OCI-LY7 (cell line): Measurements from ENCODE around the gene COL8A2. TPM values are rescaled to one million over a fixed set of nuclear protein-coding genes. Genes with fewer than 3 reads are reported as not detected.

ENCODE experiments used
- BruUV-seq: library from RNA; stranded (reverse); fragments of 400-500 nt; replicated peaks from 2 replicates; lab custom pipeline; 2021; lab: Mats Ljungman, UMichigan
- CTCF ChIA-PET: fragments of 300-600 bp; sonication (Branson Sonifier 250); formaldehyde crosslinking; loops from one replicate; lab custom pipeline; 2022; ENCODE audit warnings: antibody characterized with exemption; ENCODE audit not compliant: unreplicated experiment; lab: Charles Lee
- POLR2A ChIA-PET: fragments of 300-600 bp; sonication (Branson Sonifier 250); formaldehyde crosslinking; loops from one replicate; lab custom pipeline; 2022; ENCODE audit warnings: antibody characterized with exemption; lab: Charles Lee
- DNase-seq: peaks from one replicate; pipeline ENCODE4 v3.0.0-alpha.2; 2015; ENCODE audit warnings: low spot score
- H2AFZ ChIP-seq: fragments of 200-600 bp; sonication (generic), shearing (Covaris generic); 2 replicates; pipeline ENCODE4 v1.6.1; 2014; ENCODE audit warnings: mild to moderate bottlenecking, antibody characterized with exemption, low read length, moderate library complexity
- H3K27ac ChIP-seq: fragments of 200-600 bp; sonication (generic); 2 replicates; pipeline ENCODE4 v1.5.1; 2014; ENCODE audit warnings: mixed run types, low read depth, mild to moderate bottlenecking, moderate library complexity, low read length, inconsistent platforms; ENCODE audit not compliant: poor library complexity, severe bottlenecking
- H3K36me3 ChIP-seq: fragments of 200-600 bp; sonication (generic); 2 replicates; pipeline ENCODE4 v1.6.1; 2014; ENCODE audit warnings: mild to moderate bottlenecking, antibody characterized with exemption, low read length, moderate library complexity, mixed read lengths; ENCODE audit not compliant: insufficient read depth
- H3K4me1 ChIP-seq: fragments of 200-600 bp; sonication (generic); 2 replicates; pipeline ENCODE4 v1.5.1; 2014; ENCODE audit warnings: mild to moderate bottlenecking, low read length; ENCODE audit not compliant: insufficient read depth, poor library complexity, severe bottlenecking
- H3K4me2 ChIP-seq: fragments of 200-600 bp; sonication (generic); 2 replicates; pipeline ENCODE4 v1.6.1; 2014; ENCODE audit warnings: mild to moderate bottlenecking, low read length
- H3K4me3 ChIP-seq: fragments of 200-600 bp; sonication (generic); 2 replicates; pipeline ENCODE4 v1.5.1; 2014; ENCODE audit warnings: mild to moderate bottlenecking, low read depth, low read length; ENCODE audit not compliant: poor library complexity, severe bottlenecking
- H3K79me2 ChIP-seq: fragments of 200-600 bp; sonication (generic); 2 replicates; pipeline ENCODE4 v1.6.1; 2016; ENCODE audit warnings: low read depth, mild to moderate bottlenecking, low read length, moderate library complexity, mixed read lengths; ENCODE audit not compliant: insufficient read depth
- H3K9me2 ChIP-seq: fragments of 200-600 bp; sonication (generic); 2 replicates; pipeline ENCODE4 v1.6.1; 2016; ENCODE audit warnings: mild to moderate bottlenecking, low read length, mixed read lengths; ENCODE audit not compliant: insufficient read depth
- H3K9me3 ChIP-seq: fragments of 200-600 bp; sonication (generic); 2 replicates; pipeline ENCODE4 v1.6.1; 2014; ENCODE audit warnings: mild to moderate bottlenecking, mixed run types, low read length, mixed read lengths
- H4K20me1 ChIP-seq: fragments of 200-600 bp; sonication (generic); 2 replicates; pipeline ENCODE4 v1.6.1; 2014; ENCODE audit warnings: mild to moderate bottlenecking, antibody characterized with exemption, low read length, moderate library complexity, mixed read lengths; ENCODE audit not compliant: insufficient read depth
- CTCF ChIP-seq: fragments of 200-600 bp; sonication (generic); conservative IDR thresholded peaks from 2 replicates; pipeline ENCODE4 v1.5.1; 2014; ENCODE audit warnings: mild to moderate bottlenecking, antibody characterized with exemption, low read length, moderate library complexity, mixed read lengths
- EZH2phosphoT487 ChIP-seq: fragments of 200-600 bp; sonication (generic); IDR thresholded peaks from 2 replicates; pipeline ENCODE4 v1.6.1; 2018; ENCODE audit warnings: low read depth, borderline replicate concordance, mild to moderate bottlenecking, mixed run types, antibody characterized with exemption, low read length, moderate library complexity, mixed read lengths
- intact Hi-C: fragments of 100-400 bp; cut with micrococcal nuclease; formaldehyde crosslinking; loops from one replicate; pipeline ENCODE4 v1.10.0; 2022; ENCODE audit not compliant: unreplicated experiment
- total RNA-seq, 2 experiments: library from RNA; depleted of rRNA in 1 of 2; stranded (reverse); fragments of >200 nt in 1 of 2; shearing (Covaris generic) in 1 of 2; gene quantifications; 2 replicates each; pipeline ENCODE4 v1.2.3, GENCODE V29; 2014 to 2022

The COL8A2 gene
- total RNA-seq, 2 experiments from 2014 or later: not detected

DNA sequence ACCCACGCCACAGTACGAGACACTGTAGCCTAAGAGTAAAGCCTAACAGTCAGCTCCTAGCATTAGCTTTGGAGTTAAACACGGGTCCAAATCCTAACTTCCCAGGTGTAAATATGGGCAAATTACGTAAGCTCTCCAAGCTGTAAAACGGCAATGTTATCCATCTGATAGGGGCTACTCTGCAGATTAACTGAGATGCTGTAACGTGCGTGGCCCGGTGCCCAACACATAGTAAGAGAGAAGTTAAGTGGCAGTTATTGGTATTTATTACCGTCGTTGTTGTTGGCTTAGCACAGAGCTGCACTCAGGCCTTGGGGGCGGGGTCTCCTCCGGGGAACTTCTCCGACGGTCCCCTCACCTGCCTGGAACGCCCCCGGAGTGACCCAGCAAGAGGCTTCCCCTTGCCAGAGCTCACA lies 23.8 kb upstream of the COL8A2 start:
- intact Hi-C loops: loop anchor here (1.0 to 5.0 kb wide), 7 partner anchors 39 to 272 kb away; partner anchors contain the start of genes SH3D21 and THRAP3
- no peak for TF ChIP-seq CTCF
- no peak for TF ChIP-seq EZH2phosphoT487
- peak overlapping the region; percentile 82 for H3K4me2 ChIP-seq
- H3K4me1 ChIP-seq: peaks cover 52% of the 10 kb centered on the region
- no TSS peak for BruUV-seq
- no peak for DNase-seq
- peak overlapping the region; percentile 49 for H3K27ac ChIP-seq
- no peaks in the 10 kb centered on the region for H3K9me2 ChIP-seq
- peaks cover 15% of the 10 kb centered on the region; the same call in 1 of the 2 replicates for H3K9me3 ChIP-seq
- peak overlapping the region; percentile 71 for H2AFZ ChIP-seq
- H3K4me3 ChIP-seq: peak overlapping the region; percentile 97
- peaks cover 20% of the 10 kb centered on the region for H3K36me3 ChIP-seq
- H4K20me1 ChIP-seq: no peaks in the 10 kb centered on the region
- POLR2A ChIA-PET: interaction anchor here (1.0 to 1.9 kb wide), 6 partner anchors 13 to 120 kb away, joined by 3 to 13 read pairs (median 5); partner anchors contain the start of gene THRAP3
- peaks cover 24% of the 10 kb centered on the region; the same call in 1 of the 2 replicates for H3K79me2 ChIP-seq
- CTCF ChIA-PET: interaction anchor here (1.2 to 1.9 kb wide), 2 partner anchors 39 to 137 kb away, joined by 6 to 16 read pairs; no protein-coding TSS in a partner anchor

DNA sequence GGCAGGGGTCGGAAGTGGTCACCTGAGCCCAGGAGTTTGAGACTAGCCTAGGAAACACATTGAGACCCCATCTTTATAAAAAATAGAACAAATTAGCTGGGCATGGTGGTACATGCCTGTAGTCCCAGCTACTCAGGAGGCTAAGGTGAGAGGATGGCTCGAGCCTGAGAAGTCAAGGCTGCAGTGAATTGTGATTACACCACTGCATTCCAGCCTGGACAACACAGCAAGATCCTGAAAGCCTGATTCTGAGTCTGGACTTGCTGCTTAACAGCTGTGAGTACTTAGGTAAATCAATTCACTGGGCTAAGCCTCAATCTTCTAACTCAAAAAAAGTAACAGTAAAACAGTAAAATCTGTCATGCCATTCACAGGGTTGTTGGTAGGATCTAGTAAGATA lies 19.4 kb upstream of the COL8A2 start:
- POLR2A ChIA-PET: interaction anchor here (0.9 kb wide), 1 partner anchor 141 kb away, joined by 3 read pairs; no protein-coding TSS in a partner anchor
- Histone ChIP-seq H3K4me1 (peaks cover 11% of the 10 kb centered on the region), H3K9me3 (peaks cover 15% of the 10 kb centered on the region; the same call in 1 of the 2 replicates), H3K79me2 (peaks cover 39% of the 10 kb centered on the region; the same call in 1 of the 2 replicates), H3K4me3 (no peak overlapping the region), H3K27ac (no peak overlapping the region), H3K36me3 (peaks cover 47% of the 10 kb centered on the region), H3K4me2 (no peak overlapping the region), H4K20me1 (no peaks in the 10 kb centered on the region), H3K9me2 (no peaks in the 10 kb centered on the region), H2AFZ (no peak overlapping the region)
- TF ChIP-seq EZH2phosphoT487 (no peak), CTCF (no peak)
- intact Hi-C loops: no loop called here
- CTCF ChIA-PET: interaction anchor here (0.7 kb wide), 1 partner anchor 13 kb away, joined by 3 read pairs; no protein-coding TSS in a partner anchor
- no peak for DNase-seq
- BruUV-seq: no TSS peak

GRCh38 chr1:36143424-36143823 lies 18.4 kb upstream of the COL8A2 start:
- Histone ChIP-seq H3K27ac (no peak overlapping the region), H3K4me1 (peaks cover 7% of the 10 kb centered on the region), H3K36me3 (peaks cover 55% of the 10 kb centered on the region), H3K9me3 (peaks cover 15% of the 10 kb centered on the region; the same call in 1 of the 2 replicates), H3K4me3 (no peak overlapping the region), H3K9me2 (no peaks in the 10 kb centered on the region), H4K20me1 (no peaks in the 10 kb centered on the region), H3K79me2 (peaks cover 33% of the 10 kb centered on the region; the same call in 1 of the 2 replicates), H2AFZ (no peak overlapping the region), H3K4me2 (no peak overlapping the region)
- ChIA-PET POLR2A (interaction anchor here (0.5 kb wide), 1 partner anchor 165 kb away, joined by 4 read pairs; no protein-coding TSS in a partner anchor), CTCF (no interaction called here)
- no peak for DNase-seq
- BruUV-seq: no TSS peak
- TF ChIP-seq CTCF (no peak), EZH2phosphoT487 (no peak)
- intact Hi-C loops: no loop called here
